Hippocampal formation (tissue), 2 donors: ENCODE measurements around the gene FAM107B.
"Not testable (repeated sequence)": the region's sequence is repeated elsewhere in the genome, so short reads cannot be mapped to it uniquely, and the experiment has no call there.

ENCODE experiments used
- DNase-seq, 2 donors: peaks; one replicate each; lab custom pipeline; 2025; lab: John Stamatoyannopoulos, UW

Gene FAM107B

DNA sequence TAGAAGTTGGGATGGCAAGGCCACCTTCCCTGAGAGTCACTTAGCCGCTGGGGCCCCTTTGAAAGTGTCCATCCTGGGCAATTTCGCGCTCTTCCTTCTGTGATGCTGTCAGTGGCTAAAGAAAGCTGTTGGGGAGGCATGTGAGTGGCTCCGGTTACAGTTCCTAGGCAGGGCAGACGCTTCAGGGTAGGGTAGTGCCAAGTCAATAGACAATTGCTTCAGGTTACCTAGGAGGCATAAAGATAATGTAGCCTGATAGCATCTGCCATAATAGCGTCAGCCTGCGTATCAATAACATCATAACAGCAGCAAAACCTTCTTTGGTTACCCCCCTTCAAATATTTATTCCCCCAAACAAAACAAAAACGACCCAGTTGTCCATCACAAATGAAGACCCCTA, at the start of gene FAM107B:
Gene FAM107B (minus strand): TSS at position 101 of the 400 bp plus-strand sequence. CDS start 234 bp downstream, outside the sequence.
- DNase-seq, result no peak

DNA sequence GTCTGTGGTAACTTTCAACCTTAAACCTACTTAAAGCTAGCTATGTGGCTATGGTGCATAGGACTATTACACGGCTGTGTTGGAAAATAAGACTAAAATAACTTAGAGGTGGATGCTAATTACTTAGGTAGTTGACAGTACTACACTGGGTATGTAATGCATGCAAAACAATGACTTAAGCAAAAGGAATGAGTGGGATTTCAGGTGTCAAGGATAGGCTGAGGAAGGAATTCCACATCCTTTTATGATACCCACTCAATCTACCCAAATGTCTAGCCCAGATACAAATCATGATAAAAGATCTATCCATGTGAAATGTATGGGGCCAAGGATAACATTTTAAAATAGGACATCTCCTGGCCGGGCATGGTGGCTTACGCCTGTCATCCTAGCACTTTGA, 49.3 kb upstream of the FAM107B start:
- DNase-seq, result no peak

- peak; percentile 2 to 52 for DNase-seq
Observed at GRCh38 chr10:14822879-14823755, 48.4 kb upstream of the FAM107B start.

DNA sequence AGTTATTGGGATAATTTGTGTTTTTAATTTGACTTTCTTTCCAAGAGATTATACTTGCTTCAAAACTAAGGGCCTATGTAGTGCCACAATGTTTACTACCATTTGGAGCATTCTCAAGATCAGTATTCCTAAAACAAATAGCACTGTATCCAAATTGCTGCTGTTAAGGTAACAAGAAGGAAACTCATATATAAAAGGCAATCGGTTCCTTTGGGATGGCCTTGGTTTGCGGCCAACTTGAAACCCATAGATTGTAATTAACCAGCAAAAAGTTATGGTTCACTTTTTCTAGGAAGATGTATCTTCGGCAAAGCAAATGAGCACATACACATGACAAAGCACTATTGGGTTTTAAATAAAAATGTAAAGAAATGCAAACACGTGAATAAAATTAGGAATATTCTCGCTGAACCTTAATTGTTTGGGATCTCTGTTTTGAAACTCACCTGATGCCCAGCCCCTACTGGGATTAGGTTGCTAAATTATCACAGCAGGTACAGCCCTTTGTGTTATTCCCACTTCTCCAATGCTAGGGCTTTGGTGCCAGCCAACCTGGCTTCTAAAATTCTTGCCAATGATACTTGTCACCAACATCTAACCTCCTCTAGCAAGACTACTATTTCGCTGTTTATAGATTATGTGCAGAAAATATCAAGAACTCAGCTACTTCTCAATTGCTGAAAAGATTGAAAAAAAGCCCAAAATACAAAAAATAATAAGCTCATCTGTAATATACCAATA, 47.1 kb upstream of the FAM107B start:
- DNase-seq, result no peak

- no peak for DNase-seq
Observed at GRCh38 chr10:14820775-14821154, 46.1 kb upstream of the FAM107B start.

DNA sequence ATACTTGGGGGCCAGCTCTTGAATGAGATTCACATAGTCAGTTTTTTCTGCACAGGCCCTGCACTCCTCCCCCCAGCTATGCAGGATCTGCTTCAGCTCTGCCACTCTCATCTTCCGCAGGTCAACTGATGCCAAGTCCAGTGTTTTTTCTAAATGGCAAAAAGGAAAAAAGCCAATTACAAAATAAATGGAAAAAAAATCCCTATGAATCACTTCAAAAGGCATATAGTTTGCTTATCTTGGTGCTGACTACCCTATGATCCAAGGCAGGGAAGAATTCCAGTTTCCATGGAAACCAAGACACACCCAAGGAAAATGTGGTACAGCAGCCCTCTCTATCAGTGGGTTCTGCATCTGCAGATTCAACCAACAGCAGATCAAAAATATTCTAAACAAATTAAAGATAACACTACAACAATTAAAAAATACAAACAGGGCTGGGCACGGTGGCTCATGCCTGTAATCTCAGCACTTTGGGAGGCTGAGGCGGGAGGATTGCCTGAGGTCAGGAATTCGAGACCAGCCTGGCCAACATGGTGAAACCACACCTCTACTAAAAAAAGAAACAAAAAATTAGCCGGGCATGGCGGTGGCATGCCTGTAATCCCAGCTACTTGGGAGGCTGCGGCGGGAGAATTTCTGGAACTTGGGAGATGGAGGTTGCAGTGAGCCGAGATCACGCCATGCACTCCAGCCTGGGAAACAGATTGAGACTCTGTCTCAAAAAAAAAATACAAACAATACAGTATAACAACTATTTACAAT, 45.5 kb upstream of the FAM107B start:
- no peak for DNase-seq

GRCh38 chr10:14816717-14817116, 42.0 kb upstream of the FAM107B start:
- DNase-seq, result not testable (repeated sequence)

- no peak for DNase-seq
Observed at GRCh38 chr10:14815681-14816080, 41.0 kb upstream of the FAM107B start.

DNA sequence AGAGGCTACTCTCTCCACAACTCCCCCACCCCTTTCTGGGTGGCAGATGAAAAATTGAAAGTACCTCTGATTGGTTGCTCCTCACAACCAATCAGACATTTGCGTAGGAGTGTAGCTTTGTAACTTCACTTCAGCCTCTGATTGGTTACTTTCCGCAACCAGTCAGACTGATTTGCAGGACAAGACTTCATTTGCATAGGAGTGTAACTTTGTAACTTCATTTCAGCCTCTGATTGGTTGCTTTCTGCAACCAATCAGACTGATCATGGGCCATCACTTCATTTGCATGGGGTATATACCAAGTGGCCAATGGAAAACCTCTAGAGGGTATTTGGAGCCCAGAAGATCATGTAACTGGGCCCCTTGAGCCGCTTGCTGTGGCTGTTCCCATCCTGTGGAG, 37.6 kb upstream of the FAM107B start:
- no peak for DNase-seq

DNA sequence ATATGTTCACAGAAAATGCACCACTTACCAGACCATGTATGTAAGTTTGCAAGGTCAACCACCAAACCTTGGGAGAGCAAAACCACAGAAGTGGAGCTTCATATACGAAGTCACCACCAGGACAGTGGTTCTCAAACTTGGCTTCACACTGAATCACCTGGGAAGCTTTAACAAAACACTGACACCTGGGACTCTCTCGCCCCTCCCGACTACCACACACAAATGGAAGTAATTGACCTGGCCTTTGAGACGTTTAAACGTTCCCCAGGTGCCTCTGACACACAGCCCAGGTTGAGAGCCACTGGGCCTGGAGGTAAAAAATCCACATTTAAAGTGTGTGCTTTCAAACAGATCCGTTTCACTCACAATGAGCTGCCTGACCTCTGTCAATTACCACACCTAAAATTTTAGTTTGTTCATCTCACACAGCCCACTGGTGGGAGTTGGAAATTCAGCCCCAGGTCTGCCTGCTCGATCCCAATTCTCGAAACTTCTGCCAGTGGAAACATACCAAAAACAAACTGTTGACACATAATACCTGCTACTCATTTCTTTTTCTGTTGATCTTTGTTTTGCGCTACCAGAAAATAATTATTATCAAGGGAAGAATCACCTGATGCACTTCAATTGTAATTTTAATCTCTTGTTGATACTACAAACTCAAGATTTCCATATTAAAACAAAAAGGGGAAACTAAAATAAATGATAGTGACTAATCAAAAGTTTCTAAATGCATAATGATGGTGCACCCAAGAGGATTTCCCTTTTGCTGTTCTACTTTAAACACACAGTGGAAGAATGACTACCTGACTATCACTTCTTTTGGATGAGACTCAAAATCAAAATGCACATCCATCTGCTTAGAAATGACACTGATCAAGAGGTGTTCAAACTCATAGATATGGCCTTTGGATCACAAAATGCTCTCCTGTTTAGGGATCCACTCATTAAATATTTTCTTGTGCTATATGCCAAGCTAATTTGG, 36.6 kb upstream of the FAM107B start:
- no peak for DNase-seq

DNA sequence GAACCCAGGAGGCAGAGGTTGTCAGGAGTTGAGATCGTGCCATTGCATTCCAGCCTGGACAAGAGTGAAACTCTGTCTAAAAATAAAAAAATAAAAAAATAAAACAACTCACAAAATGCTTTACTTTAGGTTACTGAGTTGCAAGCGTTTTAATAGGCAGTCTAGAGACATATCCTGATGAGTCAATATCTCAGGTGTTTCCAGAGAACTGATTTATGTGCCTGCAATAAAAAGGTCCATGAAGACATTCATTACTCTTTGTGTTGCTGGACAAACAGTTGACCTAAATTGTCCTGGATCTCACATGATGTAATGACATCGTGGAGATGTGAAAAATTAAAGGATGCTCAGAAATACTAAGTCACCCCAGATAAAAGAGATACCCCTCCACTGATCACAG, 31.6 kb upstream of the FAM107B start:
- no peak for DNase-seq

- DNase-seq, result no peak
Observed at GRCh38 chr10:14803827-14804226, 29.1 kb upstream of the FAM107B start.

DNA sequence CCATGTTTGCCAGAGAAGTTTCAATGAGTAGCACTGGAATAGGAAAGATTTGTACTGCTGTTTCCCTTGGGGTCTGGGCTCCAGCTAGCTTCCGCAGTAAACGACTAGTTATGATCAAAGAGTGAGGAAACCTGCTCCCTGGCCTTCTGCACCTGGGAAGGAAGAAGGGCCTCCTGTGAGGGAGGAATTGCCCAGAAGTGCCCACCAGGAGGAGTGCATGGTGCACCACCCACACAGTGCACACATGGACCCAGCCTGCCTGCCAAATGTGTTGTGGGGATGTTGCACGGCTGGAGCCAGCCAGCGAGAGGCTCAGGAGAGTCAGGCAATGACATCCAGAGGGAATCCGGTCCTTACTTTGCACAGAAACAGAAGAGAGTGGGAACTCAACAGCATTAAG, 27.0 kb upstream of the FAM107B start:
- DNase-seq, result no peak

GRCh38 chr10:14800397-14800796, 25.7 kb upstream of the FAM107B start:
- DNase-seq, result no peak

- no peak for DNase-seq
Observed at GRCh38 chr10:14798636-14799035, 23.9 kb upstream of the FAM107B start.

DNA sequence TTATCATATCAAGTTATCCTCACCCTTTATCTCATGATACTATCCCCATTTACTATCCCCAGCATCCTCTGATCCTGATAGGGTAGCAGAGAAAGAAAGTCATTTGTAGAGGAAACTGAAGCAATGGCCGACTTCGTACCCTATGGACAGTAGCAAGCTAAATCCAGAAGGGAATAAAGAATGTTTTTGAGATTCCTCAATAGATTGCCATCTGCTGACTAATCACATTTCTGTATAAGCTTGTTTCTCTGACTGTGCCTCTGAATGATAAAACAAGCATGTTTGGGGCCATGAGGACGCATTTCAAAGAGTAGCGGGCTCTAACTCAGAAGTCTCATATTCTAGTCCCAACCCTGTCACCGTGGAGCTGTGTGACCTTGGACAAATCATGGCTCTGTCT, 13.2 kb upstream of the FAM107B start:
- no peak for DNase-seq

GRCh38 chr10:14784459-14785055, 9.9 kb upstream of the FAM107B start:
- no peak for DNase-seq

GRCh38 chr10:14782691-14783363, 8.1 kb upstream of the FAM107B start:
- no peak for DNase-seq

GRCh38 chr10:14781763-14782162, 7.1 kb upstream of the FAM107B start:
- DNase-seq, result no peak

DNA sequence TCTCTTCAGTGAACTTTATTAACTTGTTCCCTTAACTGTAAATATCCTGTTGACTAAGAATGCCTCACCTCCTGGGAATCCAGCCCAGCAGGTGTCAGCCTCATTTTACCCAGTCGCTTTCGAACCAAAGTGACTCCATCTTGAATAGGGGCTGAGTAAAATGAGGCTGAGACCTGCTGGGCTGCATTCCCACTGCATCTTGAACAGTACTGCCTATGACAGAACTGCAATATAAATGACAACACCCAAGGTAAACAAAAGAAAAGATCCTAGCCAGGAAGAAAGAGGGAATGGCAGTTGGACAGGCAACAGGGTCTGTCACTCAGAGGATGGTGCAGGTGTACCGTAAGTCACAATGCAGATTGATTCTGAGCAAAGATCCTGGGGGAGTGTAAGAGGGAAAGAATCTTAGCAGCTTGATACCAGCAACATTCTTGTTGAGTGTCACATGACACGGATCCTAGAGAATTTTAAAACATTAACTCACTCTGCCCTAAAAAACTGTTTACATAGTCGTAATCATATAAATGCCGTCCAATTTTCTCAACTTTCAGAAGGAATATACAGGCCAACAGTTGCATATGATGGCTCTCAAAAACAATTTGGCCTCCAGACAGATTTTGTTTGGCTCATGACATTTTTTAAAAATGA, 4.4 kb upstream of the FAM107B start:
- no peak for DNase-seq
